ENCODE data around the gene ASB10.

The ASB10 gene

DNA sequence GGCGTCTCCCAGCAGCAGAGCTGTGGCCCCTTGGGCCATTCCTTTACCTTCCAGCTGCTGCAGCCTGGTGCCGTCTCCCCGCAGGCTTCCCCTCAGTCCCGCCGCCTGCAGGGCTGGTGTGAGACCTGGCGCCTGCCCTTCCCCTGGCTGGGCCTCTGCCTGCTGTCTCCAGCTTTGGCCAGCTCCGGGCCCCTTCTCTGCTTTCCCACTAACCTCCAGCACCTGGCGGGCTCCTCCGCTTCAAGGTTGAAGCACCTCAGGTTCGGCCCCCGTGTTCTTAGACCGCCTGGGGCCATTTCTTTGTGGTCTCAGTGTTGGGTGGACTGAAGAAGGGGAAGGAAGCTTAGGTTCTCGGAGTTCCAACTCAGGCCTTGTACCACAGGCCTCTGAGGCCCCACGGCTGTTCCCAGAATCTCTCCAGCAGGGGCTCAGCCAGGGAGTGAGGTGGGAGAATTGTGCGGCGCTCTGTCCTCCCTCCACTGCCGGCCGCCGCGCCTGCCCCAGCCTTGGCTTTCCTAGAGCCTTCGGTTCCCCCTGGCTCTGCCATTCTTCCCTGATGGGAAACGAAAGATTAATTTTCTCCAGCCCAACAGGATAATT is 49.9 kb downstream of the ASB10 start:
- H3K36me3 ChIP-seq (ENCODE audit: control insufficient read depth in 1 of 2, insufficient read depth in 2 of 2, low read length in 2 of 2), result peaks cover 10 to 82% of the 10 kb centered on the region in 2 donors
- H3K27ac ChIP-seq (ENCODE audit: low read depth, low read length), result no peak overlapping the region
- no peaks in the 10 kb centered on the region for H3K4me1 ChIP-seq (ENCODE audit: control insufficient read depth in 1 of 2, insufficient read depth in 2 of 2, low read length in 2 of 2)
- H3K9me3 ChIP-seq (ENCODE audit: control insufficient read depth in 1 of 2, low read length in 2 of 2), result no peaks in the 10 kb centered on the region
- no peak overlapping the region for H3K9ac ChIP-seq (ENCODE audit: low read depth in 1 of 2, low read length in 2 of 2)
- no peak overlapping the region for H3K4me3 ChIP-seq (ENCODE audit: low read depth in 1 of 2, low read length in 2 of 2)
- no peaks in the 10 kb centered on the region for H3K27me3 ChIP-seq (ENCODE audit: control insufficient read depth in 1 of 2, insufficient read depth in 2 of 2, low read length in 2 of 2)

DNA sequence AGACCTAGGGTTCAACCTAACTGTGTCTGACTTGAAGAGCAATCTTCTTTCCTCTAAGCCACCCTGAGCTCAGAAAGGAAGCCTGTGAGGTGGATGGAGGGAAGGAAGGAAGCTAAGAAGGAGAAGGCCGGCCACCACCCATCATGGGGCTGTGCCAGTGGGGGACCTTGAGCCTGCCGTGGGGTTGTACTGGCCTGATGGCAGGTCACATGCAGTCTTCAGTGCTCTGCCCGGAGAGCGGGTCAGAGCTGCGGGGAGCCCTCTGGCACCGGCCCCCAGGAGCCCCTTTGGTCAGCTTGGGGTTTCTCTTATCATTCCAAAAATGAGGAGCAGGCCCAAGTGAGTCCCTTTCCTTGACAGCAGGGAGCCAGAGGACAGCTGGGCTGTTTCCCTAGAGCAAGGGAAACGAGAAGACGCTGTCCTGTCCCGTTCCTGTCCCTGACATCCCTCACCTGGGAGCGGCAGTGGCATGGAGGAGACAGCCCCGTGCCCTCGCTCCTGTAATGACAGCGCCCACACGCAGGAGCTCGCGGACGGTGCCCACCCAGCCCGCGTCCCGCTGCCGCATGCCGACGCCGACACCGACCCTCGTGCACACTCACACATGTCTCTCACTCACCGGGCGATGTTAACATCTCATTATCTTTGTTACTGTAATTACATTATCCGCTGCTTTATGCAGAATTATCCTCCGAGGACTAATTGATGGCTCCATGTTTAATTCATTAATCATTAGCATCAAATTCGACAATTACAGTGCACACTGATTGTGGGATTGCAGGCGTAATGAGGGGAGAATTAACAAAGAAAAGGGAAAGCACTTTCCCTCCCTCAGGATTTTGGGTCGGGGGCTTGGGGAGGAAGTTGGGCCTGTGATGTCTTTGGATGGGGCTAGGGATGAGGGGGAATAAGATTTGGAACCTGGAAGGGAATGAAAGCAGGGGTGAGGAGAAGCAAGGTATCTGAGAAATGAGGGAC is 50.9 kb downstream of the ASB10 start:
- no peak overlapping the region for H3K9ac ChIP-seq (ENCODE audit: low read depth in 1 of 2, low read length in 2 of 2)
- H3K4me3 ChIP-seq (ENCODE audit: low read depth in 1 of 2, low read length in 2 of 2), result no peak overlapping the region
- H3K36me3 ChIP-seq (ENCODE audit: control insufficient read depth in 1 of 2, insufficient read depth in 2 of 2, low read length in 2 of 2), result peaks cover 10 to 81% of the 10 kb centered on the region in 2 donors
- no peaks in the 10 kb centered on the region for H3K9me3 ChIP-seq (ENCODE audit: control insufficient read depth in 1 of 2, low read length in 2 of 2)
- H3K27ac ChIP-seq (ENCODE audit: low read depth, low read length), result no peak overlapping the region
- H3K4me1 ChIP-seq (ENCODE audit: control insufficient read depth in 1 of 2, insufficient read depth in 2 of 2, low read length in 2 of 2), result no peaks in the 10 kb centered on the region
- H3K27me3 ChIP-seq (ENCODE audit: control insufficient read depth in 1 of 2, insufficient read depth in 2 of 2, low read length in 2 of 2), result no peaks in the 10 kb centered on the region

DNA sequence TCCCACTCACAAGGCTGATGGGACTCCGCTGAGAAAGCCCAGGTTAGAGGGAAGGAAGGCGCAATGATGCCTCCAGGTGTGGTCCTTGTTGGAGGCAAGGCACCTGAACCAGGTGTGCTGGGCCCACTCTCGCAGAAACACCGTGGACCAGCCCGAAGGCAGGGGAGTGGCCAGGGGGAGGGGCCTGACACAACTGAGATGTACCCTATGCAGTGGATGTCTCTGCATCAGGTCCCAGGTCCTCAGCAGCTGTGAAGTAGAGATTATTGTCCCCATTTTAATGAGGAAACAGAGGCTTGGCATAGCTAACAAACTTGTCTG is 51.6 kb downstream of the ASB10 start:
- Histone ChIP-seq H3K4me1 (ENCODE audit: control insufficient read depth in 1 of 2, insufficient read depth in 2 of 2, low read length in 2 of 2) (no peaks in the 10 kb centered on the region), H3K4me3 (ENCODE audit: low read depth in 1 of 2, low read length in 2 of 2) (no peak overlapping the region), H3K9ac (ENCODE audit: low read depth in 1 of 2, low read length in 2 of 2) (no peak overlapping the region), H3K9me3 (ENCODE audit: control insufficient read depth in 1 of 2, low read length in 2 of 2) (no peaks in the 10 kb centered on the region), H3K27me3 (ENCODE audit: control insufficient read depth in 1 of 2, insufficient read depth in 2 of 2, low read length in 2 of 2) (no peaks in the 10 kb centered on the region), H3K27ac (ENCODE audit: low read depth, low read length) (no peak overlapping the region), H3K36me3 (ENCODE audit: control insufficient read depth in 1 of 2, insufficient read depth in 2 of 2, low read length in 2 of 2) (peaks cover 10 to 81% of the 10 kb centered on the region in 2 donors)

DNA sequence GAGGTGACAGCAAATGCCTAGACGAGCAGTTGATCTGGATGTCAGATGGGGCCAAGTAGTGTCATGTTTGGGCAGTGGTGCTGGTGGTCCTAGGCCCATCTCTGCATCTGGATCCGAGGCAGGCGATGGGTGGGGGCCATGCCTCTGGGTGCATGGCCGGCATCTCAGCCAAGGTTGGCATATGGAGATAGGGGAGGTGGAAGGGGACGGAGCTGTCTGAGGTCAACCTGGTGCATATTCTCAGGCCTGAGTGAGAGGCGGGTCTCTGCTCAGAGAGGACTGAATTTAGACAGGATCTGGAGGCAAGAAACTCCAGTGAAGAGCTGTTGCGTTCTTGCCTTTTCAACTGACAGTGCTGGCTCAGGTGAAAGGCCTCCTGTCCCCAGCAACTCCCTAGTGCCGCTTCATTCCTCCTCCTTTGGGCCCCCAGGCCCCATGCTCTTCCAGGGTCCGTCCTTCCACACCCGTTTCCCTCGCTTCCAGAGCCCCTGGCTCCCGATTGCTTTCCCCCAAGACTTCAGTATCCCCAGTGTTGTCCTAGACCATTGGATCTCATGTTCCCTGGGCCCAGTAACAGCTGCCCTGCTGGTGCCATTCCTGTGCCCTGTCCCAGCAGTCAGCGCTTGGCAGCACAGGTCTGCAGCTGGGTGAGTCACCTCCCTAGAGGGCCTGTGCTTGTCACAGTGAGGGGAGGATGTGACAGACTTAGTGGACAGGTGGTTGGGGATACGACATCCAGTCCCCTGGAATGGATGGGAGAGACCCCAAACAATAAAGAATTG is 52.1 kb downstream of the ASB10 start:
- Histone ChIP-seq H3K36me3 (ENCODE audit: control insufficient read depth in 1 of 2, insufficient read depth in 2 of 2, low read length in 2 of 2) (peaks cover 10 to 86% of the 10 kb centered on the region in 2 donors), H3K27ac (ENCODE audit: low read depth, low read length) (no peak overlapping the region), H3K9ac (ENCODE audit: low read depth in 1 of 2, low read length in 2 of 2) (no peak overlapping the region), H3K9me3 (ENCODE audit: control insufficient read depth in 1 of 2, low read length in 2 of 2) (no peaks in the 10 kb centered on the region), H3K4me1 (ENCODE audit: control insufficient read depth in 1 of 2, insufficient read depth in 2 of 2, low read length in 2 of 2) (no peaks in the 10 kb centered on the region), H3K27me3 (ENCODE audit: control insufficient read depth in 1 of 2, insufficient read depth in 2 of 2, low read length in 2 of 2) (no peaks in the 10 kb centered on the region), H3K4me3 (ENCODE audit: low read depth in 1 of 2, low read length in 2 of 2) (no peak overlapping the region)

DNA sequence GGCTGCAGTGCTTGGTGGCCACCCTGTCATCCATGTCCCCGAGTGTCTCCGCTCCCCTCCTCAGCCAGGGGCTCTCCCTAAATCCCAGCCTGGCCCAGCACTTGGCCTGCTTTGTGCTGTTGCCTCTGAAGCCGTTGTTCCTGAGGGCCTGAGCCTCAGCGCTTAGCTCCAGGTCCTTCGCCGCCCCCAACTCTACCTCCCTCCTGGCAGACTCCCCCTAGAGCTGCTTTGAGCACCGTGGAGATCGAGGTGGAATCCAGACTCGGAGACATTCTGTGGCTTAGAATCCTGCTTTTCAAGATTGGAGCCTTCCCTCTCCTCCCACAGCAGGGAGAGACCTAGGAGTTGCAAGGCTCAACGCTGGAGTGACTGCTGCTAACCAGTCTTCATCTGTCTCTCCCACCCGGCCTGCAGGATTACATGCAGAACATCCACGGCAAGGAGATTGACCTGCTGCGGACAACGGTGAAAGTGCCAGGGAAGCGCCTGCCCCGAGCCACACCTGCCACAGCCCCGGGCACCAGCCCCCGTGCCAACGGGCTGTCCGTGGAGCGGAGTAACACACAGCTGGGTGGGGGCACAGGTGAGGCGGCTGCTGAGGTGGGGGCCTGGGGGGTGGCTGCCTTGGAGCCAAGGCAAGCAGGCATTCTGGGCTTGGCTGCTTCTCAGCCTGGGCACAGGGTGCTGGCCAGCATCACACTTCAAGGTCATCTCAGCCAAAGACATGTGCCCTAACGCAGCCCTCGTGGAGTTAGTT is 52.9 kb downstream of the ASB10 start:
- Histone ChIP-seq H3K36me3 (ENCODE audit: control insufficient read depth in 1 of 2, insufficient read depth in 2 of 2, low read length in 2 of 2) (peaks cover 10 to 83% of the 10 kb centered on the region in 2 donors), H3K4me3 (ENCODE audit: low read depth in 1 of 2, low read length in 2 of 2) (no peak overlapping the region), H3K4me1 (ENCODE audit: control insufficient read depth in 1 of 2, insufficient read depth in 2 of 2, low read length in 2 of 2) (no peaks in the 10 kb centered on the region), H3K9ac (ENCODE audit: low read depth in 1 of 2, low read length in 2 of 2) (no peak overlapping the region), H3K9me3 (ENCODE audit: control insufficient read depth in 1 of 2, low read length in 2 of 2) (no peaks in the 10 kb centered on the region), H3K27me3 (ENCODE audit: control insufficient read depth in 1 of 2, insufficient read depth in 2 of 2, low read length in 2 of 2) (no peaks in the 10 kb centered on the region), H3K27ac (ENCODE audit: low read depth, low read length) (no peak overlapping the region)

DNA sequence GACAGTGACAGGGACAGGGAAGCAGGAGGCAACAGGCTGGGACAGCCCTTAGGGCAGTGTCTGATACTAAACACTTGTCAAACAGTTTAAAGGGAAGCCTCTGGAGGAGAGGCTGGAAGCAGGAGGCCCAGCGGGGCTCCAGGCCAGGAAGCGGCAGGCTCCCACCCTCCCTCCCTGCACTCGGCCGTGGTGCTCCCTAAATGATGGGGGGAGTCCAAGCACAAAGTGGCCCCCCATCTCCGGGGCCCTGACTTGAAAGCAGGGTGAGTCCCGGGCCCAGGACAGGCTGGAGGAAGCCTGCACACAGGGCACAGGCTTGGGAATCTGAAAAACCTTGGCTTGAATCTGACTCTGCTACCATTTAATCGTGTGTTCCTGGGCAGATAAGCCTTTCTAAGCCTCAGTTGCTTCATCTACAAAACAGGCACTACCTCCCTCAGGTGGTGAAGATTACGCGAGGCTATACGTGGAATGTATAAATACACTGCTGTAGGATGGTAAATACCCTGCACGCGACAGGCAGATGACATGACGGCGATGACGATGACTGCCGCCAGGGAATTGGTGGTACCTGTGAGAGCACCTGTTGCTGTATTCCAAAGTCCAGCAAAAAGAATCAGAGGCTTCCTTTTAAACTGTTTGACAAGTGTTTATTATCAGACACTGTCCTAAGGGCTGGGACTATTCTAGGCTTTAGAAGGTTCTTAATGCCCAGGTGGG is 53.6 kb downstream of the ASB10 start:
- no peak overlapping the region for H3K27ac ChIP-seq (ENCODE audit: low read depth, low read length)
- H3K27me3 ChIP-seq (ENCODE audit: control insufficient read depth in 1 of 2, insufficient read depth in 2 of 2, low read length in 2 of 2), result no peaks in the 10 kb centered on the region
- no peak overlapping the region for H3K9ac ChIP-seq (ENCODE audit: low read depth in 1 of 2, low read length in 2 of 2)
- no peaks in the 10 kb centered on the region for H3K4me1 ChIP-seq (ENCODE audit: control insufficient read depth in 1 of 2, insufficient read depth in 2 of 2, low read length in 2 of 2)
- H3K9me3 ChIP-seq (ENCODE audit: control insufficient read depth in 1 of 2, low read length in 2 of 2), result no peaks in the 10 kb centered on the region
- no peak overlapping the region for H3K4me3 ChIP-seq (ENCODE audit: low read depth in 1 of 2, low read length in 2 of 2)
- H3K36me3 ChIP-seq (ENCODE audit: control insufficient read depth in 1 of 2, insufficient read depth in 2 of 2, low read length in 2 of 2), result peaks cover 15 to 87% of the 10 kb centered on the region in 2 donors

DNA sequence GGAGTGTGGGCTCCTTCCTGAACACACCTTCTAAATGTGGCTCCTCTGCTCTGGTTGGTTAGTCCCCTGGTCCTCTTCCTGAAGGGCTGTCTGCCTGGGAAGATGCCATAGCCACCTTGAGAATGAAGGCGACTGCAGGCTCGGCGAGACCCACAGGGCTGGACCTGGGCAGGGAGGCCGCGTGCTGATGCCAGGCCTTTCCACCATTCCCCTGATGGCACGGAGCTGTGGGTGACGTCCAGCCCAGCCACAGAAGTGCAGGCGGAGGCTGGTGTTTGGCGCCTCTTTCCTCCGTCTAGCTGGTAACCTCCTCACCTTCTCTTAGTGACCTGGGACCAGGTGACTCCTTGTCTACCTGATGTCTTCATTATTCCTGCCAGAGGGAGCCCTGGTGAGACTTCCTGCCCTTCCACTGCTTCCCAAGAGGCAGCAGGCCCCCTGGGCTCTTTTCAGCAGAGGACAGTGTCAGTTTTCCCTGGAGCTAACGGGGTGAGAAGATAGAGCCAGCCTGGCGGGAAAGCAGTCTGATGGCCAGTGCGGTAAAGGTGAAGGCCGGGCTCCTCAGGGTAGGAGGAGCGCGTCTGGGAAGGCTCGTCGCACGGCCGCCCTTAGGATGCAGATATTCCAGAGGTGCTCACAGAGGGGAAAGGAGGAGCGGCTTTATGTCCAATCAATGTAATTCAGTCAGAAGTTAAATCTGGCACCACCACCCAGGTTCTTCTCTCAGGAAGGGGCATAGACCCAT is 54.4 kb downstream of the ASB10 start:
- H3K4me1 ChIP-seq (ENCODE audit: control insufficient read depth in 1 of 2, insufficient read depth in 2 of 2, low read length in 2 of 2), result no peaks in the 10 kb centered on the region
- no peak overlapping the region for H3K27ac ChIP-seq (ENCODE audit: low read depth, low read length)
- H3K9me3 ChIP-seq (ENCODE audit: control insufficient read depth in 1 of 2, low read length in 2 of 2), result no peaks in the 10 kb centered on the region
- H3K4me3 ChIP-seq (ENCODE audit: low read depth in 1 of 2, low read length in 2 of 2), result no peak overlapping the region
- peaks cover 15 to 89% of the 10 kb centered on the region in 2 donors for H3K36me3 ChIP-seq (ENCODE audit: control insufficient read depth in 1 of 2, insufficient read depth in 2 of 2, low read length in 2 of 2)
- no peak overlapping the region for H3K9ac ChIP-seq (ENCODE audit: low read depth in 1 of 2, low read length in 2 of 2)
- H3K27me3 ChIP-seq (ENCODE audit: control insufficient read depth in 1 of 2, insufficient read depth in 2 of 2, low read length in 2 of 2), result no peaks in the 10 kb centered on the region

DNA sequence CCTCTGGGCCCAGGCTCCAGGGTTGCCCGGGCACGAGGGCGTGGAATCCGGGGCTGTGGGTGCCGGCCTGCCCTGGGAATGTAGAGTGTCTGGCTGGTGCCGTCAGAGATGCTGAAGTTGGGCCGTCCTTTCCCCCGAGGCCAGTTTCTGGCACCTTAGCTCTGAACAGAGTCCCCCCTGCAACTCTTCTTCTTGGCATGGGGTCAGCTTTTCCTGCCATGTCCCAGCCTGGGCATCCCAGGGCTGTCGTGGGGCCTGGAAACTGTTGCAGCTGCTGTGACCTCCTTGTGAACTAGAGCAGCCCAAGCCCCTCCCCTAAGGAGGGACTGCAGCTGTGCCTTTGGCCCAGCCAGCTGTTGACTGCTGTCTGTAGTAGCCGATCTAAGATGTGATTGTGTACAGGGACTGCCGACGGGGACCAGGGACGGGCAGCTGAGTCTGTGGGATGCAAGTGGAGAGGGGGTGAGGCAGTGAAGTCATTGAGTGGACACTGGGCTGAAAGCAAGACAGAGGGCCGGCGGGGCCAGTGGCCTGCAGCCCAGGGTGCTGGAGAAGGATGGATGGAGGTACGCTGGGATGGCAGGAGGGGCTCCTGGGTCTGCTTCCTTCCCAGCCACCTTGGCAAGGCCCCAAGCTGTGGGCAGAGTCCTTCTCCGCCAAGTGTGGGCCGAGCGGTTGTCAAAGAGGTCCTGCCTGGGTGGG is 55.3 kb downstream of the ASB10 start:
- Histone ChIP-seq H3K27me3 (ENCODE audit: control insufficient read depth in 1 of 2, insufficient read depth in 2 of 2, low read length in 2 of 2) (no peaks in the 10 kb centered on the region), H3K9me3 (ENCODE audit: control insufficient read depth in 1 of 2, low read length in 2 of 2) (no peaks in the 10 kb centered on the region), H3K27ac (ENCODE audit: low read depth, low read length) (no peak overlapping the region), H3K4me1 (ENCODE audit: control insufficient read depth in 1 of 2, insufficient read depth in 2 of 2, low read length in 2 of 2) (peaks cover 0 to 2% of the 10 kb centered on the region in 2 donors), H3K9ac (ENCODE audit: low read depth in 1 of 2, low read length in 2 of 2) (no peak overlapping the region), H3K4me3 (ENCODE audit: low read depth in 1 of 2, low read length in 2 of 2) (no peak overlapping the region), H3K36me3 (ENCODE audit: control insufficient read depth in 1 of 2, insufficient read depth in 2 of 2, low read length in 2 of 2) (peaks cover 15 to 81% of the 10 kb centered on the region in 2 donors)
